ENCODE data around the gene ROM1.

GRCh38 chr11:62612366-62613290, at the start of gene ROM1, which contains the start of gene EML3:
- peak; percentile 97 for TF ChIP-seq CTCF (IDR thresholded peaks at IDR 0.05; ENCODE audit: low read length)
- TF ChIP-seq EZH2 (IDR thresholded peaks at IDR 0.05; ENCODE audit: borderline replicate concordance, low read length), result no peak
